GM21381 (cell line): ENCODE data around the gene CTSE.

Source experiments
- ATAC-seq: cut with Tn5 transposase; IDR thresholded peaks from one replicate; pipeline ENCODE4 v1.9.1; 2021; ENCODE audit warnings: mild to moderate bottlenecking, moderate library complexity; ENCODE audit not compliant: unreplicated experiment

CTSE gene

GRCh38 chr1:206050655-206051235 lies 27.1 kb upstream of the CTSE start:
- ATAC-seq: peak; percentile 80

GRCh38 chr1:206049919-206050600 lies 26.4 kb upstream of the CTSE start:
- no peak for ATAC-seq

GRCh38 chr1:206049293-206049692 lies 25.6 kb upstream of the CTSE start:
- ATAC-seq: peak; percentile 39

- ATAC-seq: no peak
These were observed 24.9 kb upstream of the CTSE start for GRCh38 chr1:206048582-206048981.

- no peak for ATAC-seq
These were observed 23.6 kb upstream of the CTSE start for GRCh38 chr1:206047271-206047670.

GRCh38 chr1:206041640-206042039 lies 17.9 kb upstream of the CTSE start:
- ATAC-seq: peak; percentile 70

GRCh38 chr1:206040328-206040727 lies 16.6 kb upstream of the CTSE start:
- ATAC-seq: no peak

GRCh38 chr1:206039046-206039973 lies 15.6 kb upstream of the CTSE start:
- no peak for ATAC-seq

GRCh38 chr1:206037581-206037980 lies 13.9 kb upstream of the CTSE start:
- ATAC-seq: no peak

GRCh38 chr1:206036663-206037455 lies 13.2 kb upstream of the CTSE start:
- ATAC-seq: no peak

GRCh38 chr1:206035027-206035426 lies 11.3 kb upstream of the CTSE start:
- ATAC-seq: no peak

- ATAC-seq: no peak
These were observed 8.9 kb upstream of the CTSE start for GRCh38 chr1:206032380-206033140.

GRCh38 chr1:206030714-206031113 lies 7.0 kb upstream of the CTSE start:
- peak; percentile 82 for ATAC-seq

- ATAC-seq: no peak
These were observed 6.5 kb upstream of the CTSE start for GRCh38 chr1:206030191-206030590.

GRCh38 chr1:206029484-206029883 lies 5.8 kb upstream of the CTSE start:
- ATAC-seq: no peak

- ATAC-seq: no peak
These were observed 1.7 kb upstream of the CTSE start for GRCh38 chr1:206025283-206025820.

GRCh38 chr1:206022766-206023165 lies 929 bp downstream of the CTSE start:
- ATAC-seq: no peak

GRCh38 chr1:206021626-206022365 lies 1.9 kb downstream of the CTSE start:
- ATAC-seq: no peak

- no peak for ATAC-seq
These were observed 2.6 kb downstream of the CTSE start for GRCh38 chr1:206021008-206021625.
